Nephron (organoid): ENCODE results near the gene CHGA.

Experiments used
- H3K27ac Mint-ChIP-seq, 3 experiments: 2 replicates each; pipeline ENCODE4 v1.8.0; 2020; ENCODE audit warnings: mixed read lengths in 3 of 3, mild to moderate bottlenecking in 2 of 3, moderate library complexity in 1 of 3
- H3K27me3 Mint-ChIP-seq: 2 replicates; pipeline ENCODE4 v1.8.0; 2021; ENCODE audit warnings: low read depth, mild to moderate bottlenecking, moderate library complexity, mixed read lengths
- H3K36me3 Mint-ChIP-seq: 2 replicates; pipeline ENCODE4 v1.8.0; 2020; ENCODE audit warnings: low read depth, mixed read lengths
- H3K4me1 Mint-ChIP-seq: 2 replicates; pipeline ENCODE4 v1.8.0; 2020; ENCODE audit warnings: mixed read lengths
- H3K4me3 Mint-ChIP-seq, 3 experiments: 2 replicates each; pipeline ENCODE4 v1.8.0; 2020; ENCODE audit warnings: mild to moderate bottlenecking in 3 of 3, mixed read lengths in 3 of 3, moderate library complexity in 2 of 3
- H3K9me3 Mint-ChIP-seq: 2 replicates; pipeline ENCODE4 v1.8.0; 2020; ENCODE audit warnings: mixed read lengths
- TF ChIP-seq, protein P1 (sequence below), 3 experiments: fragments of 200-600 bp; sonication (generic); IDR thresholded peaks; one replicate each; pipeline ENCODE4 v1.5.0; 2021; ENCODE audit warnings: antibody characterized with exemption in 3 of 3; ENCODE audit not compliant: unreplicated experiment in 3 of 3

CHGA gene

DNA sequence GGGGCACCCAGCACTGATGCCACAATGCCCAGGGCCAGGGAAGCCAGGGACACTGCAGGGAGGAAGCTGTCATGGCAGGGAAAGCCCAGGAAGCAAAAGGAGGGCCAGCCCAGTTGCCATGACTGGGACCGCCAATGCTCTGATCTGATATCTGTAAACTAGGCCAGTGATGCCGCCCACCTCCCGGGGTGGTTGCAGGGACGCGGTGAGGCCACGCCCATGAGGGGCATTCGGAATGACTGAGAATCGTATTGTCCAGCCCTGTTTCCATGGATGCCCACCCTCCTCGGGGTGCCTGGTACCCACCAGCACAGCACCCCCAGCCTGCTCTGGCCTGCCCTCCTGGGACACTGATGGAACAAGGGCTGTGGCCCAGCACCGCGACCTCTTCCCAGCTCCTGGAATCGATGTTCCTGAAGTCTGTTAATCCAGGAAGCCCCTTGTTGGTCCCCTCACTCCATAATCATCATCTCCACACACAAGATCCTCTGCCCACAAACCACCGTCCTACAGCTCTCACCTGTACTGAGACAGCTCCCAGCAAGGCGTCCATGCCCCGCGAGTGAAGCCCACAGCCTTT, 48.7 kb downstream of the CHGA start:
- Mint-ChIP-seq H3K36me3 (peaks cover 15% of the 10 kb centered on the region), H3K27ac (no peak overlapping the region), H3K27me3 (peaks cover 3% of the 10 kb centered on the region), H3K4me1 (peaks cover 38% of the 10 kb centered on the region), H3K9me3 (peaks cover 13% of the 10 kb centered on the region), H3K4me3 (no peak overlapping the region)
- TF ChIP-seq, protein P1, sequence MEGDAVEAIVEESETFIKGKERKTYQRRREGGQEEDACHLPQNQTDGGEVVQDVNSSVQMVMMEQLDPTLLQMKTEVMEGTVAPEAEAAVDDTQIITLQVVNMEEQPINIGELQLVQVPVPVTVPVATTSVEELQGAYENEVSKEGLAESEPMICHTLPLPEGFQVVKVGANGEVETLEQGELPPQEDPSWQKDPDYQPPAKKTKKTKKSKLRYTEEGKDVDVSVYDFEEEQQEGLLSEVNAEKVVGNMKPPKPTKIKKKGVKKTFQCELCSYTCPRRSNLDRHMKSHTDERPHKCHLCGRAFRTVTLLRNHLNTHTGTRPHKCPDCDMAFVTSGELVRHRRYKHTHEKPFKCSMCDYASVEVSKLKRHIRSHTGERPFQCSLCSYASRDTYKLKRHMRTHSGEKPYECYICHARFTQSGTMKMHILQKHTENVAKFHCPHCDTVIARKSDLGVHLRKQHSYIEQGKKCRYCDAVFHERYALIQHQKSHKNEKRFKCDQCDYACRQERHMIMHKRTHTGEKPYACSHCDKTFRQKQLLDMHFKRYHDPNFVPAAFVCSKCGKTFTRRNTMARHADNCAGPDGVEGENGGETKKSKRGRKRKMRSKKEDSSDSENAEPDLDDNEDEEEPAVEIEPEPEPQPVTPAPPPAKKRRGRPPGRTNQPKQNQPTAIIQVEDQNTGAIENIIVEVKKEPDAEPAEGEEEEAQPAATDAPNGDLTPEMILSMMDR (IDR thresholded peaks at IDR 0.05; ENCODE audit: unreplicated experiment in 3 of 3): no peak

DNA sequence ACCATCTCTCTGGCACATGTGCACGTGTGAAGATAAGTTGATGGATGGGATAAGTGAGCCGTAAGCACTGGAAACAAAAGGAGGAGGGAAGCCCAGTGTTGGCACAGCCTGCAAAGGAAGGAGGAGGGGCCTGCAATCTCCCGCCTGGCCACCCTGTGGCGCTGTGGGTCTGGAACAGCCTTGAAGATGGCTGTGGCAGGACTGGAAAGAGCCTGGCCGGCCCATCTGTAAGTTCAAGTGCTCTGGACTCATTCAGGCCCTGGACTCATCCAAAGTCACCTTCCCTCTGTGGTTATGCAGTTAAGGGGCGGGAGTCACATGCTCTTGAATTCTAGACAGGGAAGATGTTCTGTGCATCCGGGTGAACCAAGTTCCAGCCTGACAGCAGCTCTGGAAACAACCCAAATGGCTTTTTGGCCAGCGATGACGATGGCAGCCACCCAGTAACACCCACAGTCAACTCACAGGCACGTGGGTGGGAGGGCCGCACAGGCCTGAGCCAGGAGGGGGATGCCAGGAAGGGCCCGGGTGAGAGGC, 50.4 kb downstream of the CHGA start:
- peaks cover 34% of the 10 kb centered on the region for H3K4me1 Mint-ChIP-seq
- TF ChIP-seq, protein P1 (IDR thresholded peaks at IDR 0.05; ENCODE audit: unreplicated experiment in 3 of 3): peak; percentile 16 to 33 (median 21)
- H3K27me3 Mint-ChIP-seq: peaks cover 3% of the 10 kb centered on the region
- H3K27ac Mint-ChIP-seq: peak overlapping the region in 1 of 3 experiments; percentile 12
- H3K36me3 Mint-ChIP-seq: peaks cover 31% of the 10 kb centered on the region
- no peak overlapping the region for H3K4me3 Mint-ChIP-seq
- H3K9me3 Mint-ChIP-seq: peaks cover 28% of the 10 kb centered on the region

DNA sequence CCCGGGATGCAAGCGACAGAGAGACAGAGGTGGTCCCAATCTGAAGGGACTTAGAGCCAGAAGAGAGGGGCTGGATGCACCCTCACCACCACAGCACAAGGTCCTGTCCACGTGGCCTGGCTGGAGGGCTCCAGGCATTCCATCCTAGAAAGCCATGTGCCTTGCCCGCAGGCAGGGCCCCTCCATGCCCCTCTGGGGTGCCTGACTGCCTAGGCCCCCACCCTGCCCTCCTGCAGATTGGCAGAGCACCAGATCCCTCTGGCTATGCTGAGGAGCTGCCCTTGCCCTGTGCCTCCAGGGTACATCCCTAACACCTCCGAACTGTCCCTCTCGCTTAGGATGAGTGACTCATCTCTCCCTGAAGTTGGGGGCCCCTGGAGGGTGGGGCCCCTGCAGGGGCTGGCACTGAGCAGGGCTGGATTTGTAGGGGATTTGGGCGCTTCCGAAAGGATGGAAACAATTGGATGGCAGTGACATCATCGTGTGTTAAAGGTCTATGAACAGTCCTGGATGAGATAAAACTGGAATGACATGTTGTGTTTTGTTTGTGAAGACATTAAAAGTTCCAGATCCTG, 50.9 kb downstream of the CHGA start:
- no peak overlapping the region for H3K4me3 Mint-ChIP-seq
- H3K4me1 Mint-ChIP-seq: peaks cover 32% of the 10 kb centered on the region
- TF ChIP-seq, protein P1 (IDR thresholded peaks at IDR 0.05; ENCODE audit: unreplicated experiment in 3 of 3): no peak
- H3K36me3 Mint-ChIP-seq: peaks cover 34% of the 10 kb centered on the region
- H3K27me3 Mint-ChIP-seq: peaks cover 3% of the 10 kb centered on the region
- peaks cover 32% of the 10 kb centered on the region for H3K9me3 Mint-ChIP-seq
- H3K27ac Mint-ChIP-seq: no peak overlapping the region

DNA sequence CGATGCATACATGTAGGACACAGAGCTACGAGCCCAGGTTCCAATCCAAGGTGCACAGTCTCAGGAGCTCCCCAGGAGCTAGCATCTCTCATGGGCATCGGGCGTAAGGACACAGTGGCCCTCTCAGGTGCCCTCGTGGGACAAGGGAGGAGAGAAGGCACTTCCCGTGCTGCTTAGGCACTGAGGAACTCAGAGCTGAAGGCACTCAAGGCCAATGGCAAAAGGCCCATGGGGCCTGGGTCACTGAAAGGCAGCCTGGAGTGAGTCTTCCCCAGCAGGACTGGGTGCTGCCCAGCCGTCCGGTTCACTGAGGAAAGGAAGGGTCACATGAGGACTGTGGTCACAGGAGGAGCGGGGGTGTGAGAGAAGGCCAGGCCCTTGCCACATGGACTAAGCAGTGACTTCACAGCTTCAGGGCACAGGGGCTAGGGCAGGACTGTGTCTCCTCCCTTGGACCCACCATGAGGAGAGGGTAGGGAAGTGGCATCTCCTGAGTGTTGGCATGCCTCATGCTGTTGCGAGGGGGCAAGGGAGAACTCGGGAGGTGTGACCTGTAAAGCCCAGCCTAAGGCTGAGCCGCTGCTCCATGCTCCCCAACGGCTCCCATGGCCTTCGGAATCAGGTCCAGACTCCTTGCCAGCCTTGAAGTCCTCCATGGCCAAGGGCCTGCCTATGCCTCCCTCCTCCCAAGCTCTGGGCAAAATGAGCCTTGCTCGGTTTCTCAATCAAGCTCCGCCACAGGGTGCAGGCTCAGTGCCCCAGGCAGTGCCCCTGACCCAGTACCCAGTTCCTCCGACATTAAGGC, 51.8 kb downstream of the CHGA start:
- Mint-ChIP-seq H3K4me1 (peaks cover 23% of the 10 kb centered on the region), H3K27me3 (peaks cover 3% of the 10 kb centered on the region), H3K4me3 (no peak overlapping the region), H3K36me3 (peaks cover 42% of the 10 kb centered on the region), H3K9me3 (peaks cover 40% of the 10 kb centered on the region), H3K27ac (no peak overlapping the region)
- TF ChIP-seq, protein P1 (IDR thresholded peaks at IDR 0.05; ENCODE audit: unreplicated experiment in 3 of 3): no peak

DNA sequence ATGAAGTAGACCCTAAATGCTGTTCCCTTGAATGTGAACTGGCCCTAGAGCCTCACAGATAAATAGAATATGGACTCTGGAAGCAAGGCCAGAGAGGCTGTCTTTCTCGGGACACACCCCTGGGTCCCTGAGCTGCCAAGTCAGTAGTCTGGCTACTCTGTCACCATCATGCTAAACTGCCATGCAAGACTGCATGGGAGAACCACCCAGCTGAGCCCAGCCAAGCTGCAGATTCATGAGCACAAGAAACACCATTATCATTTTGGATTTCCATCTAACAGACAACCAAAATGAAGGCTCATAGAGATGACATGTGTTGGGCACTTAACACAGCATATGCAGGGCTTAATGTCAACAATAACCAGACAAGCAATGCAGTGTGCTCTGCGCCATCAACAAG, 53.3 kb downstream of the CHGA start:
- H3K4me1 Mint-ChIP-seq: peaks cover 15% of the 10 kb centered on the region
- peaks cover 52% of the 10 kb centered on the region for H3K36me3 Mint-ChIP-seq
- no peak overlapping the region for H3K27ac Mint-ChIP-seq
- H3K4me3 Mint-ChIP-seq: no peak overlapping the region
- TF ChIP-seq, protein P1 (IDR thresholded peaks at IDR 0.05; ENCODE audit: unreplicated experiment in 3 of 3): no peak
- peaks cover 3% of the 10 kb centered on the region for H3K27me3 Mint-ChIP-seq
- peaks cover 45% of the 10 kb centered on the region for H3K9me3 Mint-ChIP-seq
